HG03175 (cell line): ENCODE measurements around the gene CTBP1.
"Not testable (repeated sequence)": the region's sequence is repeated elsewhere in the genome, so short reads cannot be mapped to it uniquely, and the experiment has no call there.

Experiments used
- ATAC-seq: cut with Tn5 transposase; IDR thresholded peaks from one replicate; pipeline ENCODE4 v1.9.1; 2021; ENCODE audit warnings: mild to moderate bottlenecking, moderate library complexity; ENCODE audit not compliant: unreplicated experiment

Gene CTBP1

GRCh38 chr4:1239141-1239949 lies 9.6 kb downstream of the CTBP1 start:
- no peak for ATAC-seq

- ATAC-seq = no peak
Observed at GRCh38 chr4:1238676-1239000, 10.3 kb downstream of the CTBP1 start.

- no peak for ATAC-seq
Observed at GRCh38 chr4:1237981-1238675, 10.8 kb downstream of the CTBP1 start.

GRCh38 chr4:1237261-1237660 lies 11.7 kb downstream of the CTBP1 start:
- not testable (repeated sequence) for ATAC-seq

- ATAC-seq = not testable (repeated sequence)
Observed at GRCh38 chr4:1236836-1237235, 12.1 kb downstream of the CTBP1 start.

GRCh38 chr4:1236103-1236641 lies 12.8 kb downstream of the CTBP1 start:
- no peak for ATAC-seq

- no peak for ATAC-seq
Observed at GRCh38 chr4:1235381-1236102, 13.4 kb downstream of the CTBP1 start.

GRCh38 chr4:1234811-1235292 lies 14.1 kb downstream of the CTBP1 start:
- no peak for ATAC-seq

GRCh38 chr4:1234309-1234695 lies 14.6 kb downstream of the CTBP1 start:
- no peak for ATAC-seq

GRCh38 chr4:1233641-1234308 lies 15.2 kb downstream of the CTBP1 start:
- ATAC-seq = no peak

- ATAC-seq = no peak
Observed at GRCh38 chr4:1232661-1233621, 16.0 kb downstream of the CTBP1 start.

GRCh38 chr4:1231637-1232360 lies 17.1 kb downstream of the CTBP1 start:
- ATAC-seq = no peak

- no peak for ATAC-seq
Observed at GRCh38 chr4:1230971-1231636, 17.8 kb downstream of the CTBP1 start.

GRCh38 chr4:1230316-1230715 lies 18.6 kb downstream of the CTBP1 start:
- ATAC-seq = no peak

- no peak for ATAC-seq
Observed at GRCh38 chr4:1229117-1229849, 19.6 kb downstream of the CTBP1 start.

- no peak for ATAC-seq
Observed at GRCh38 chr4:1227816-1228215, 21.1 kb downstream of the CTBP1 start.

- no peak for ATAC-seq
Observed at GRCh38 chr4:1226598-1226997, 22.3 kb downstream of the CTBP1 start.

- no peak for ATAC-seq
Observed at GRCh38 chr4:1226144-1226481, 22.8 kb downstream of the CTBP1 start.
